IMR-90 (cell line): Measurements from ENCODE around the gene DNAH5. TPM values are rescaled to one million over a fixed set of nuclear protein-coding genes. Genes with fewer than 3 reads are reported as not detected.

Experiments used
- ATAC-seq: fragments of 200-7000 bp; cut with Tn5 transposase; 2 replicates; pipeline ENCODE4 v1.9.1; 2020; ENCODE audit warnings: low read depth, mild to moderate bottlenecking, moderate library complexity
- BruUV-seq: library from RNA; stranded (reverse); fragments of 400-500 nt; replicated peaks from 2 replicates; lab custom pipeline; 2021; lab: Mats Ljungman, UMichigan
- CTCF ChIA-PET: fragments of 300-600 bp; formaldehyde crosslinking; extraction: SDS; loops from one replicate; lab custom pipeline; 2021; ENCODE audit warnings: antibody characterized with exemption; lab: Yijun Ruan, JAX
- POLR2A ChIA-PET: fragments of 300-600 bp; sonication (Branson Sonifier 250); formaldehyde crosslinking; loops from one replicate; lab custom pipeline; 2022; ENCODE audit warnings: antibody characterized with exemption; ENCODE audit not compliant: unreplicated experiment; lab: Charles Lee
- DNase-seq: peaks from one replicate; pipeline ENCODE4 v3.0.0; 2013
- H2AFZ ChIP-seq: replicated peaks from 2 replicates; pipeline ENCODE3; 2013; ENCODE audit warnings: low read length, mild to moderate bottlenecking; ENCODE audit not compliant: poor library complexity
- H2AK5ac ChIP-seq: 2 replicates; pipeline ENCODE4 v1.6.1; 2013; ENCODE audit warnings: low read depth, low read length, inconsistent platforms
- H2AK9ac ChIP-seq: replicated peaks from 2 replicates; pipeline ENCODE3; 2013; ENCODE audit warnings: mild to moderate bottlenecking, low read depth, low read length, moderate library complexity; ENCODE audit not compliant: poor library complexity
- H2BK120ac ChIP-seq: 2 replicates; pipeline ENCODE4 v1.6.1; 2013; ENCODE audit warnings: low read depth, low read length, inconsistent platforms
- H2BK15ac ChIP-seq: 3 replicates; pipeline ENCODE4 v1.6.1; 2013; ENCODE audit warnings: low read depth, low read length, inconsistent platforms
- H2BK20ac ChIP-seq: 2 replicates; pipeline ENCODE4 v1.6.1; 2013; ENCODE audit warnings: low read depth, mild to moderate bottlenecking, inconsistent platforms, low read length, moderate library complexity
- H2BK5ac ChIP-seq: 2 replicates; pipeline ENCODE4 v1.6.1; 2013; ENCODE audit warnings: mild to moderate bottlenecking, low read depth, low read length, inconsistent platforms; ENCODE audit not compliant: poor library complexity, severe bottlenecking
- H3K14ac ChIP-seq: replicated peaks from 2 replicates; pipeline ENCODE4 v1.6.1; 2013; ENCODE audit warnings: low read depth, low read length, inconsistent platforms
- H3K18ac ChIP-seq: 2 replicates; pipeline ENCODE4 v1.6.1; 2013; ENCODE audit warnings: low read depth, low read length, control low read depth
- H3K23ac ChIP-seq: 2 replicates; pipeline ENCODE4 v1.6.1; 2013; ENCODE audit warnings: low read depth, low read length, inconsistent platforms
- H3K27ac ChIP-seq: 2 replicates; pipeline ENCODE4 v1.5.1; 2013; ENCODE audit warnings: mild to moderate bottlenecking, control low read depth, low read length; ENCODE audit not compliant: insufficient read depth
- H3K27me3 ChIP-seq: 2 replicates; pipeline ENCODE4 v1.6.1; 2013; ENCODE audit warnings: low read length; ENCODE audit not compliant: control insufficient read depth, insufficient read depth
- H3K36me3 ChIP-seq: 2 replicates; pipeline ENCODE4 v1.6.1; 2013; ENCODE audit warnings: low read length, mixed read lengths; ENCODE audit not compliant: control insufficient read depth, insufficient read depth
- H3K4ac ChIP-seq: 2 replicates; pipeline ENCODE4 v1.6.1; 2013; ENCODE audit warnings: low read depth, low read length, inconsistent platforms
- H3K4me1 ChIP-seq: 2 replicates; pipeline ENCODE4 v1.6.1; 2013; ENCODE audit warnings: low read length, mixed read lengths; ENCODE audit not compliant: control insufficient read depth, insufficient read depth
- H3K4me2 ChIP-seq: 2 replicates; pipeline ENCODE4 v1.6.1; 2013; ENCODE audit warnings: low read depth, mild to moderate bottlenecking, control low read depth, low read length, moderate library complexity
- H3K4me3 ChIP-seq: 2 replicates; pipeline ENCODE4 v1.5.1; 2013; ENCODE audit warnings: low read depth, mild to moderate bottlenecking, control low read depth, low read length, moderate library complexity; ENCODE audit not compliant: insufficient read depth
- H3K56ac ChIP-seq: 2 replicates; pipeline ENCODE4 v1.6.1; 2013; ENCODE audit warnings: low read length, inconsistent platforms; ENCODE audit not compliant: insufficient read depth; ENCODE audit errors: extremely low read depth
- H3K79me1 ChIP-seq, 2 experiments: 2 replicates each; pipeline ENCODE4 v1.6.1; 2013; ENCODE audit warnings: low read length in 2 of 2, inconsistent platforms in 1 of 2, low read depth in 1 of 2
- H3K9ac ChIP-seq: 2 replicates; pipeline ENCODE4 v1.6.1; 2013; ENCODE audit warnings: low read depth, low read length, control low read depth
- H3K9me1 ChIP-seq: 2 replicates; pipeline ENCODE4 v1.6.1; 2013; ENCODE audit warnings: low read length, inconsistent platforms; ENCODE audit not compliant: insufficient read depth
- H3K9me3 ChIP-seq: 2 replicates; pipeline ENCODE4 v1.6.1; 2013; ENCODE audit warnings: low read length; ENCODE audit not compliant: control insufficient read depth, insufficient read depth
- H4K20me1 ChIP-seq: 2 replicates; pipeline ENCODE4 v1.6.1; 2013; ENCODE audit warnings: low read length, inconsistent platforms; ENCODE audit not compliant: insufficient read depth
- H4K5ac ChIP-seq: 2 replicates; pipeline ENCODE4 v1.6.1; 2013; ENCODE audit warnings: mild to moderate bottlenecking, low read depth, low read length, control low read depth
- H4K8ac ChIP-seq, 2 experiments: 2 replicates each; pipeline ENCODE4 v1.6.1; 2013; ENCODE audit warnings: low read depth in 2 of 2, low read length in 2 of 2, control low read depth in 1 of 2, inconsistent platforms in 1 of 2
- H4K91ac ChIP-seq: 2 replicates; pipeline ENCODE4 v1.6.1; 2013; ENCODE audit warnings: low read depth, low read length, inconsistent platforms; ENCODE audit not compliant: insufficient read depth
- CEBPB ChIP-seq: IDR thresholded peaks from 2 replicates; pipeline ENCODE4 v1.6.1; 2012; ENCODE audit warnings: low read depth, low read length, improper control_type of control experiment
- CHD1 ChIP-seq: IDR thresholded peaks from 2 replicates; pipeline ENCODE4 v1.6.1; 2012; ENCODE audit warnings: low read depth, low read length, improper control_type of control experiment
- CTCF ChIP-seq: conservative IDR thresholded peaks from 2 replicates; pipeline ENCODE4 v1.5.1; 2012; ENCODE audit warnings: mild to moderate bottlenecking, low read depth, low read length, improper control_type of control experiment
- POLR2A ChIP-seq: IDR thresholded peaks from 2 replicates; pipeline ENCODE4 v1.6.1; 2012; ENCODE audit warnings: mild to moderate bottlenecking, low read depth, low read length
- RAD21 ChIP-seq: IDR thresholded peaks from 2 replicates; pipeline ENCODE4 v1.6.1; 2012; ENCODE audit warnings: low read length, improper control_type of control experiment
- WGBS, 2 experiments: methylation state at CpG; one replicate each; pipeline versions ENCODE4 v1.1.5 to v1.1.7; 2013; ENCODE audit warnings: missing lambda C conversion rate in 2 of 2; ENCODE audit not compliant: insufficient read length in 1 of 2; ENCODE audit errors: extremely low coverage in 2 of 2; 5-methylcytosine and 5-hydroxymethylcytosine counted together
- dilution Hi-C: fragments of 300-500 bp; cut with HindIII; formaldehyde crosslinking; loops from one replicate; pipeline ENCODE4 v1.14.3; 2018; ENCODE audit warnings: low sequenced_read_pairs; ENCODE audit not compliant: unreplicated experiment
- in situ Hi-C: fragments of 300-500 bp; cut with MboI; formaldehyde crosslinking; loops from 3 replicates; pipeline ENCODE4 v1.14.3; 2019; ENCODE audit warnings: low sequenced_read_pairs, inconsistent platforms, mixed read lengths
- intact Hi-C: fragments of 100-400 bp; cut with micrococcal nuclease; formaldehyde crosslinking; loops from 2 replicates; pipeline ENCODE4 v1.10.0; 2022
- polyA plus RNA-seq, 3 experiments: library from polyadenylated mRNA; depleted of rRNA; stranded (reverse); fragments of >200 nt; gene quantifications; 2 replicates each; pipeline ENCODE4 v1.2.3, GENCODE V29; 2012; ENCODE audit warnings: low replicate concordance in 1 of 3
- total RNA-seq: library from RNA; depleted of rRNA; stranded (reverse); fragments of >200 nt; gene quantifications from 2 replicates; pipeline ENCODE4 v1.2.3, GENCODE V29; 2012

DNAH5 gene
- total and polyA plus RNA-seq, 2 of the 4 experiments (the other 2 are of a cell fraction): 1.9 to 4.3 TPM

- no peak overlapping the region for H3K27ac ChIP-seq
- WGBS, 2 experiments: 87% methylated on average over 4 of the region's 6 CpGs; no CpG with 5 or more reads in 1 of the 2 experiments
- intact Hi-C loops (no loop called here), dilution Hi-C loops (no loop called here), in situ Hi-C loops (no loop called here)
- H3K4me3 ChIP-seq: no peak overlapping the region
- H3K9ac ChIP-seq: no peak overlapping the region
- no peak for ATAC-seq
- H2AK5ac ChIP-seq: no peak overlapping the region
- DNase-seq: no peak
- no peak overlapping the region for H2BK5ac ChIP-seq
- no peaks in the 10 kb centered on the region for H3K9me3 ChIP-seq
- H3K27me3 ChIP-seq: no peaks in the 10 kb centered on the region
- H4K5ac ChIP-seq: no peak overlapping the region
- H2AK9ac ChIP-seq: no peak overlapping the region
- no peak overlapping the region for H2BK20ac ChIP-seq
- H3K14ac ChIP-seq: no peak overlapping the region
- H4K20me1 ChIP-seq: no peaks in the 10 kb centered on the region
- peaks cover 13% of the 10 kb centered on the region for H3K36me3 ChIP-seq
- POLR2A ChIA-PET: no interaction called here
- no peaks in the 10 kb centered on the region for H3K4me1 ChIP-seq
- H2BK120ac ChIP-seq: no peak overlapping the region
- H3K79me1 ChIP-seq: no peaks in the 10 kb centered on the region
- H4K91ac ChIP-seq: no peak overlapping the region
- no peak overlapping the region for H2AFZ ChIP-seq
- CTCF ChIA-PET: no interaction called here
- no TSS peak for BruUV-seq
- no peak overlapping the region for H3K23ac ChIP-seq
- no peak overlapping the region for H3K4ac ChIP-seq
- H3K56ac ChIP-seq: no peak overlapping the region
- H2BK15ac ChIP-seq: no peak overlapping the region
- H3K4me2 ChIP-seq: no peak overlapping the region
- no peak overlapping the region for H3K18ac ChIP-seq
- no peaks in the 10 kb centered on the region; the same call in 1 of the 2 replicates for H3K9me1 ChIP-seq
- TF ChIP-seq CTCF (no peak), POLR2A (no peak), RAD21 (no peak), CEBPB (no peak), CHD1 (no peak)
- H4K8ac ChIP-seq: no peak overlapping the region
Observed at GRCh38 chr5:13843175-13843846, 101.2 kb downstream of the DNAH5 start.
